ENCODE data around the gene POPDC3. TPM values are rescaled to one million over a fixed set of nuclear protein-coding genes. Genes with fewer than 3 reads are reported as not detected.

POPDC3 gene
- total and polyA plus RNA-seq, 8 donors: 2.9 to 19.7 (median 6.7) TPM; not detected in 3

DNA sequence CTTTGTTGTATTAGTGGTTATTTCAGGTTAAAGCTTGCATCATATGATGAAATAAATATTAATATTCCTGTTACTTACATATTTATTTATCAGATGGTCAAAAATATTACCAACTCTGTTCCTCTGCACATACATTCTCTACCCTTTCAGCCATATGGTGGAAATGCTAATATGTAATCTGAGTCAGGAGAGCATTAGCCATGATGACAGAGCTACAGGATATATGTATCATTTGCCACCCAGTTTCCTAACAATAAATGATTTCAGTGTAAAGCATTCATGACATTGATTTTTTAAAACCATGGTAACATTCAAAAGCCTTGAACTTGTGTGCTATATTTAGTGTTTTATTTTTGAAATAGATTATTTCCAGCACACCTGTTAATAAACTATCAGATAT lies 16.6 kb downstream of the POPDC3 start:
- H3K4me1 ChIP-seq: no peaks in the 10 kb centered on the region
- no peak for DNase-seq
- no peaks in the 10 kb centered on the region for H3K9me3 ChIP-seq
- intact Hi-C loops (cut with DNase I; ENCODE audit: low total_unique reads): no loop called here
- no peak overlapping the region for H3K4me3 ChIP-seq
- H3K36me3 ChIP-seq: no peaks in the 10 kb centered on the region
- no peak overlapping the region for H3K27ac ChIP-seq
- TF ChIP-seq POLR2A (IDR thresholded peaks at IDR 0.05) (no peak), EP300 (IDR thresholded peaks at IDR 0.05) (no peak), POLR2AphosphoS5 (IDR thresholded peaks at IDR 0.05) (no peak)
- TF ChIP-seq, protein P1, sequence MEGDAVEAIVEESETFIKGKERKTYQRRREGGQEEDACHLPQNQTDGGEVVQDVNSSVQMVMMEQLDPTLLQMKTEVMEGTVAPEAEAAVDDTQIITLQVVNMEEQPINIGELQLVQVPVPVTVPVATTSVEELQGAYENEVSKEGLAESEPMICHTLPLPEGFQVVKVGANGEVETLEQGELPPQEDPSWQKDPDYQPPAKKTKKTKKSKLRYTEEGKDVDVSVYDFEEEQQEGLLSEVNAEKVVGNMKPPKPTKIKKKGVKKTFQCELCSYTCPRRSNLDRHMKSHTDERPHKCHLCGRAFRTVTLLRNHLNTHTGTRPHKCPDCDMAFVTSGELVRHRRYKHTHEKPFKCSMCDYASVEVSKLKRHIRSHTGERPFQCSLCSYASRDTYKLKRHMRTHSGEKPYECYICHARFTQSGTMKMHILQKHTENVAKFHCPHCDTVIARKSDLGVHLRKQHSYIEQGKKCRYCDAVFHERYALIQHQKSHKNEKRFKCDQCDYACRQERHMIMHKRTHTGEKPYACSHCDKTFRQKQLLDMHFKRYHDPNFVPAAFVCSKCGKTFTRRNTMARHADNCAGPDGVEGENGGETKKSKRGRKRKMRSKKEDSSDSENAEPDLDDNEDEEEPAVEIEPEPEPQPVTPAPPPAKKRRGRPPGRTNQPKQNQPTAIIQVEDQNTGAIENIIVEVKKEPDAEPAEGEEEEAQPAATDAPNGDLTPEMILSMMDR (IDR thresholded peaks at IDR 0.05): no peak
- no peaks in the 10 kb centered on the region for H3K27me3 ChIP-seq

DNA sequence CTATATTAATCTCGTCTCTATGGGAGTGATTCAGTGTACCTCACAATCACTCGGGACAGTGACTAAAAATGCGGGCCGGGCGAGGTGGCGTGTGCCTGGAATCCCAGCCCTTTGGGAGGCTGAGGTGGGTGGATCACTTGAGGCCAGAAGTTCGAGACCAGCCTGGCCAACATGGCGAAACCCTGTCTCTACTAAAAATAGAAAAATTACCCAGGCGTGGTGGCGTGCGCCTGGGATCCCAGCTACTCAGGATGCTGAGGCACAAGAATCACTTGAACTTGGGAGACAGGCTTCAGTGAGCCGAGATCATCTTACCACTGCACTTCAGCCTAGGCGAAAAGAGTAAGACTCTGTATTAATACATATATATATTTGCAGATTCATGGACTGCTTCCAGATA lies 17.4 kb downstream of the POPDC3 start:
- Histone ChIP-seq H3K36me3 (peaks cover 0 to 4% (median 0%) of the 10 kb centered on the region in 4 donors), H3K4me3 (no peak overlapping the region), H3K27ac (no peak overlapping the region), H3K9me3 (no peaks in the 10 kb centered on the region), H3K4me1 (no peaks in the 10 kb centered on the region), H3K27me3 (no peaks in the 10 kb centered on the region)
- intact Hi-C loops (cut with DNase I; ENCODE audit: low total_unique reads): no loop called here
- no peak for DNase-seq
- TF ChIP-seq, protein P1 (IDR thresholded peaks at IDR 0.05): no peak
- TF ChIP-seq POLR2AphosphoS5 (IDR thresholded peaks at IDR 0.05) (no peak), POLR2A (IDR thresholded peaks at IDR 0.05) (no peak), EP300 (IDR thresholded peaks at IDR 0.05) (no peak)
- WGBS, 5 donors: 93 to 96% (median 95%) methylated on average over 13 of the region's 13 CpGs

DNA sequence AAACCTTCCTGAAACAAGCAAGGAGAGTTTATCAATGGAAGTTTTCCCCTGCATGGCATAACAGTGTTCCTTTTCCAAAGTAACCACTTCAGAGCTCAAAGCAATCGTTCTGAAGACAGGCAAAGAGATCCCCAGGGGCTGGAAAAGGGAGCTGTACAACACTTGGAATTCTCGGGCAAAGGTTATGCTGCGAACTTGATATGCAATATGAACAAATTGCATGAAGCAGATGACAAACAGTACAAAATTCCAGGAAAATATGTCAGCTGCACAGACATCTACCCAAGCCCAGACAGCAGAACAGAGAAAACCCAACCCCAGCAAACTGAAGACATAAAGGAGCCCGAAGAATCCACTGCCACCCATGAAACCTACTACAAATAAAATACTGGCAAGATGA lies 18.4 kb downstream of the POPDC3 start:
- intact Hi-C loops (cut with DNase I; ENCODE audit: low total_unique reads): no loop called here
- H3K9me3 ChIP-seq: no peaks in the 10 kb centered on the region
- H3K27ac ChIP-seq: no peak overlapping the region
- no peak for DNase-seq
- H3K4me1 ChIP-seq: no peaks in the 10 kb centered on the region
- peaks cover 0 to 13% (median 4%) of the 10 kb centered on the region in 4 donors for H3K36me3 ChIP-seq
- TF ChIP-seq EP300 (IDR thresholded peaks at IDR 0.05) (no peak), POLR2AphosphoS5 (IDR thresholded peaks at IDR 0.05) (no peak), POLR2A (IDR thresholded peaks at IDR 0.05) (no peak)
- TF ChIP-seq, protein P1 (IDR thresholded peaks at IDR 0.05): no peak
- WGBS, 5 donors: 59 to 87% (median 69%) methylated on average over 4 of the region's 4 CpGs
- H3K27me3 ChIP-seq: no peaks in the 10 kb centered on the region
- no peak overlapping the region for H3K4me3 ChIP-seq

DNA sequence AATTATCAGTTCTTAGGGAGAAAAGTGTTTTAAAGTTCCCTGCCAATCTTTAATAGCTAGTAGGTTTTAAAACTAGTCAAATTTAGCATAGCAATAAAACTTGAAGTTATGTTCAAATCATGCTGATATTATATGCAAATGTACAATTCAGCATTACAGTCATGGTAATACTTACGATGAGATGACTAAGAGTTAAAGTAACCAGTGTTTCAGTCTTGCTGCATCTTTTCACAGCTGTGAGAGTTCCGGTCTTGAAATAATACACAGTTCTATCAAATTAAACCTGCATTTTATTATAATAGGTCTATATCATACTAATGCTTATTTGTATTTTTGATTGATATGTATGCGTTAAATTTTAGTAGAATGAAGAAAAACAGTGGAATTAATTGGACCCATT lies 26.1 kb downstream of the POPDC3 start:
- no peak overlapping the region for H3K27ac ChIP-seq
- no peaks in the 10 kb centered on the region for H3K9me3 ChIP-seq
- no peak for DNase-seq
- WGBS, 5 donors: 83 to 95% (median 89%) methylated on average over 3 of the region's 3 CpGs
- TF ChIP-seq POLR2A (IDR thresholded peaks at IDR 0.05): no peak
- no peak overlapping the region for H3K4me3 ChIP-seq
- H3K4me1 ChIP-seq: no peaks in the 10 kb centered on the region
- H3K27me3 ChIP-seq: no peaks in the 10 kb centered on the region
- intact Hi-C loops (cut with DNase I; ENCODE audit: low total_unique reads): no loop called here
- peaks cover 0 to 41% (median 7%) of the 10 kb centered on the region in 4 donors for H3K36me3 ChIP-seq

DNA sequence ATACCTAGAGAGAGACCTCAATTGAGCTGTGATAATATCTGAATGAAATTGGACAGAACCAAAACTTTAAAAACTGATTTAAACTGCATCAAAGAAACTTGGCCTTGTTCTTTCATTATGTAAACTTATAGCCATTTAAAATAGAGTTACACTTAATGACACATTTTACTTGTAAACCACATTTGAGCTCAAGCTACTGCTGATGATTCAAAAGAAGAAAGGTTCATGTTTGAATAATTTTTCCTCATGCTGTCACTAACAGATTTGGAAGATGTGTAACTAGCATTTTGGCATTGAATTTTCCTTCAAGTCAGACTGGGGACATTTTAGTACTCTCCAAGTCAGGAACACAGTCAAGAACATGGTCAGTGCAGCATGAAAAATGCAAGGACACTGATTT lies 26.9 kb downstream of the POPDC3 start:
- TF ChIP-seq, protein P1 (IDR thresholded peaks at IDR 0.05): no peak
- TF ChIP-seq EP300 (IDR thresholded peaks at IDR 0.05) (no peak), POLR2AphosphoS5 (IDR thresholded peaks at IDR 0.05) (no peak), POLR2A (IDR thresholded peaks at IDR 0.05) (no peak)
- no peaks in the 10 kb centered on the region for H3K9me3 ChIP-seq
- DNase-seq: no peak
- no peaks in the 10 kb centered on the region for H3K27me3 ChIP-seq
- no peaks in the 10 kb centered on the region for H3K4me1 ChIP-seq
- H3K27ac ChIP-seq: no peak overlapping the region
- intact Hi-C loops (cut with DNase I; ENCODE audit: low total_unique reads): no loop called here
- H3K4me3 ChIP-seq: no peak overlapping the region
- H3K36me3 ChIP-seq: peaks cover 0 to 49% (median 7%) of the 10 kb centered on the region in 4 donors

Measured in stomach (tissue), 9 donors.